Omental fat pad (tissue), 4 donors: Measurements from ENCODE around the gene TAPT1. TPM values are rescaled to one million over a fixed set of nuclear protein-coding genes. Genes with fewer than 3 reads are reported as not detected.
"Not testable (repeated sequence)": the region's sequence is repeated elsewhere in the genome, so short reads cannot be mapped to it uniquely, and the experiment has no call there.

Experiments
- ATAC-seq: fragments of 150-250 bp; one replicate; pipeline ENCODE4 v1.9.1; 2016; ENCODE audit warnings: mild to moderate bottlenecking, moderate library complexity; ENCODE audit not compliant: low FRiP score
- DNase-seq: peaks from one replicate; pipeline ENCODE4 v3.0.0-alpha.2; 2019; ENCODE audit warnings: low spot score
- CTCF ChIP-seq, 3 donors: fragments of 450-650 bp; IDR thresholded peaks; one replicate each; pipeline ENCODE4 v1.5.1; 2016 to 2017; ENCODE audit warnings: antibody characterized with exemption in 3 of 3, mild to moderate bottlenecking in 3 of 3, moderate library complexity in 2 of 3
- total RNA-seq, 4 donors: library from RNA; depleted of rRNA; stranded (reverse); fragments of >200 nt; gene quantifications; one replicate each; pipeline ENCODE4 v1.1.0, GENCODE V29; 2016

Gene TAPT1
- total RNA-seq, 4 donors from 2014 or later = 21.5 to 31.9 (median 28.6) TPM

GRCh38 chr4:16195209-16195608, 31.1 kb downstream of the TAPT1 start:
- no peak for TF ChIP-seq CTCF (IDR thresholded peaks at IDR 0.05)
- DNase-seq = no peak
- no peak for ATAC-seq

GRCh38 chr4:16194798-16195197, 31.5 kb downstream of the TAPT1 start:
- not testable (repeated sequence) for DNase-seq, ATAC-seq

DNA sequence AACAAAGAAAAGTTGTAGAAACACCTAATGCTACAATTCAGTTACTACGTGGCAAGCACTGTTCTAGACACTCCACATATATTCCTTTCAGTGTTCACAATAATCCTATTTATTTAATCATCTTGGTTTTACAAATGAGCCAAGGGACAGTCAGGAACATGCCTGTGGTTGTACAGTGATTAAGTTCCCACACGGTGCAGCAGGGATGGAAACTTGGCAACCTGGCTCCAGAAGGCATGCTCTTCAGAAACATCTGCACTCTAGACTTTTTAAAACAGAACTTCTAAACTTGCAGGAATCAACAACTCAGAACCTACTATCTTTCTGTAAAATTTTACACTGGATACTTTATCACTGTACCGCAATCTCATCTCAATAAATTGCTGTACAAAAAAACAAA, 32.1 kb downstream of the TAPT1 start:
- DNase-seq (no peak), ATAC-seq (no peak)

DNA sequence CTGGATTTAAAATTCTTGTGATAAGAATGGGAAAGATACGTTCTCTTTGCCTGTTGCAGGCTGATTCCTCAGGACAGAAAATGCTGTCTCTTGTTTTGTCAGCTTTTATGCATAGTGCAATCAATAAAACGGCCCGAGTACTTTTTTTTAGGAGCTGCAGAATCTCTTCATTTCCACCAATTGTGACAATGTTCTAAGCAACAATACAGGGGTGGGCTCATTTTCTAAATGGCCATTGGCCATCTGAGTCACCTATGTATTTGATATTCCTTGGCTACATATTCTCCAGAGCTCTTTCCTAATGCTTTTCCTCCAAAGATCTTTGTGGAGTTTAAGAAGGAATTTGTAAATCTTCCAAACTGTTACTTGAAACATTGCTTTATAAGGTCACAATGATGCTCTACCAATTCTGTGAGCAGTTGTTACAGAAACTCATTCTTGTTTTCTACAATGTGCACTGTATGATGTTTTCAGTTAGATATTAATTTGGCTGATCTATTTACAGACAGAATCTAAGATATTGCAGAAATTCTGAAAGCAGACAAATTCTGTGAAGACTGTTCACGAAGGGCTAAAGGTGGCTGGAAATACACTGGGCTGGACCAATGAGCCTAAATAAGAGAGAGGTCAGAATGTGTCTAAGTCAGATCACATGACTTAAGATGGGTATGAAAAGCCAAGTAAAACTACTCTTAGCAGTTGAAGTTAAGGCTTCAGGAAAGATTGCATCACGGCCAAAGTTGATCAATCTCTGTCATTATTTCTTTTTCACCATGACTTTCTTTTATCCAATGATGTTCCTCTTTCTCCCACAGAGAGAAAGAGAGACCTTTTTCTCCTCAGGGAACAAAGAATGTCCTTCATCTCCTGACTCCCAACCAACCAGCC, 33.4 kb downstream of the TAPT1 start:
- no peak for TF ChIP-seq CTCF (IDR thresholded peaks at IDR 0.05)
- ATAC-seq (no peak), DNase-seq (no peak)

More for the DNA sequence above, 32.1 kb downstream of the TAPT1 start:
- TF ChIP-seq CTCF (IDR thresholded peaks at IDR 0.05) = no peak

DNA sequence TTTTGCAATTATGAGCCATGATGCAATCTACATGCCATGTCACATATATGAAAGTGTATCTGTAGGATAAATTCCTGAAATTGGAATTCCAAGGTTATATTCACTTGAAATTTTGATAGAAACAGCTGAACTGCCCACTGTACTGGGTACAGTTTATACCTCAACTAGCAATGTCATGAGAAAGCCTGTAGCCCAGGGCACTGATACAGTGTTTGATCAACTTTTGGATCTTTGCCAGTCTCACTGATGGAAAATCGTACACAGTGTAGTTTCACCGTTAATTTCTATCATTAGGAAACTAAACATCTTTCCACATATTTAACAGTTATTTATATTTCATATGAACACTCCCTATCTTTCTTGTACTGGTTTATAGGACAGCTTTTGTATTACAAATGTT, 34.2 kb downstream of the TAPT1 start:
- TF ChIP-seq CTCF (IDR thresholded peaks at IDR 0.05) = no peak
- ATAC-seq = no peak
- no peak for DNase-seq

DNA sequence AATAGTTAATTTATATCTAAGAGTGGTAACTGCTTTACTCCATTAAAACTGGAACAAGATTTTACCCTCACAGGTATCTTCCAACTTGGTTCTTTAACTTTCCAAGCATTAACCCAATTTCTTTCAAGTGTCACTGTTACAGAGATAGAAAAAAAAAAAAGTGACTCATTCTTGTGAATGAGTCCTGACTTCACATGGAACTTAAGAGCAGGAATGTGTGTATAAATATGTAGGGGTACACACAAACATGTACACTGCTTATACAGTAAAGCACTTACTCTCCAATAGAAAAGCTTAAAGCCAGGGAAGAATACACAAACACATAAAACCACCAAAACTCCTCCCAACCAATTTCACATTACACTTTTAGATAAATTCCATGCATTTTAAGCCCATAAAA, 38.8 kb downstream of the TAPT1 start:
- no peak for TF ChIP-seq CTCF (IDR thresholded peaks at IDR 0.05)
- no peak for ATAC-seq
- no peak for DNase-seq

- TF ChIP-seq CTCF (IDR thresholded peaks at IDR 0.05) = no peak
- DNase-seq (no peak), ATAC-seq (no peak)
Observed at GRCh38 chr4:16186986-16187385, 39.3 kb downstream of the TAPT1 start.
